SIG-M5 treated with dmso at 0.1 percent for 504 hours (cell line): ENCODE results near the gene HABP2.
A peak's percentile ranks its signal among the peaks of the same experiment; 100 is the strongest.

Experiments
- DNase-seq: peaks from one replicate; lab custom pipeline; 2025; ENCODE audit not compliant: unreplicated experiment; lab: John Stamatoyannopoulos, UW

HABP2 gene

GRCh38 chr10:113555751-113556150 is 2.9 kb downstream of the HABP2 start:
- no peak for DNase-seq

GRCh38 chr10:113557424-113557862 is 4.6 kb downstream of the HABP2 start:
- DNase-seq = no peak

- DNase-seq = no peak
Observed at GRCh38 chr10:113557903-113558321, 5.1 kb downstream of the HABP2 start.

- DNase-seq = no peak
Observed at GRCh38 chr10:113560071-113560470, 7.2 kb downstream of the HABP2 start.

- DNase-seq = no peak
Observed at GRCh38 chr10:113561214-113561613, 8.4 kb downstream of the HABP2 start.

GRCh38 chr10:113562069-113562468 is 9.2 kb downstream of the HABP2 start:
- no peak for DNase-seq

- DNase-seq = no peak
Observed at GRCh38 chr10:113562704-113563103, 9.9 kb downstream of the HABP2 start.

- DNase-seq = peak; percentile 46
Observed at GRCh38 chr10:113563306-113564088, 10.6 kb downstream of the HABP2 start.

GRCh38 chr10:113565364-113565763 is 12.5 kb downstream of the HABP2 start:
- no peak for DNase-seq

GRCh38 chr10:113566888-113567287 is 14.0 kb downstream of the HABP2 start:
- DNase-seq = no peak

- no peak for DNase-seq
Observed at GRCh38 chr10:113569576-113569975, 16.7 kb downstream of the HABP2 start.

- no peak for DNase-seq
Observed at GRCh38 chr10:113572520-113573290, 19.9 kb downstream of the HABP2 start.

- no peak for DNase-seq
Observed at GRCh38 chr10:113573368-113573767, 20.5 kb downstream of the HABP2 start.

GRCh38 chr10:113576852-113577251 is 24.0 kb downstream of the HABP2 start:
- no peak for DNase-seq

- DNase-seq = no peak
Observed at GRCh38 chr10:113578773-113579172, 25.9 kb downstream of the HABP2 start.

- DNase-seq = no peak
Observed at GRCh38 chr10:113581092-113581491, 28.2 kb downstream of the HABP2 start.

GRCh38 chr10:113583571-113583970 is 30.7 kb downstream of the HABP2 start:
- DNase-seq = no peak

GRCh38 chr10:113585949-113586348 is 33.1 kb downstream of the HABP2 start:
- DNase-seq = no peak

GRCh38 chr10:113589201-113589770 is 36.4 kb downstream of the HABP2 start:
- no peak for DNase-seq

GRCh38 chr10:113590581-113590980 is 37.7 kb downstream of the HABP2 start:
- DNase-seq = no peak

GRCh38 chr10:113592380-113592779 is 39.5 kb downstream of the HABP2 start:
- no peak for DNase-seq

GRCh38 chr10:113594652-113595051 is 41.8 kb downstream of the HABP2 start:
- DNase-seq = no peak
